Neural cell (in vitro differentiated cells): Measurements from ENCODE around the gene COL23A1. TPM values are rescaled to one million over a fixed set of nuclear protein-coding genes. Genes with fewer than 3 reads are reported as not detected.

Experiments
- H2AFZ ChIP-seq: fragments of 200-600, 300-800 bp; sonication (generic), shearing (Covaris generic); 2 replicates; pipeline ENCODE4 v1.6.0; 2014; ENCODE audit warnings: low read depth, mild to moderate bottlenecking, antibody characterized with exemption, low read length, moderate library complexity
- H3F3A ChIP-seq: fragments of 200-600 bp; shearing (Covaris generic); 2 replicates; pipeline ENCODE4 v1.6.1; 2016; ENCODE audit warnings: mild to moderate bottlenecking, moderate library complexity, mixed read lengths, antibody characterized with exemption, low read length; ENCODE audit not compliant: insufficient read depth, poor library complexity, severe bottlenecking
- H3K27ac ChIP-seq: fragments of 200-600, 300-800 bp; sonication (generic), shearing (Covaris generic); 2 replicates; pipeline ENCODE4 v1.5.1; 2014; ENCODE audit warnings: mild to moderate bottlenecking, low read length, moderate library complexity
- H3K27me3 ChIP-seq: fragments of 300-800, 200-600 bp; sonication (generic), shearing (Covaris generic); 2 replicates; pipeline ENCODE4 v1.6.0; 2014; ENCODE audit warnings: mild to moderate bottlenecking, low read depth, low read length, moderate library complexity; ENCODE audit not compliant: insufficient read depth
- H3K36me3 ChIP-seq: fragments of 300-800, 200-600 bp; sonication (generic), shearing (Covaris generic); 2 replicates; pipeline ENCODE4 v1.5.1; 2014; ENCODE audit warnings: mild to moderate bottlenecking, antibody characterized with exemption, low read length, moderate library complexity; ENCODE audit not compliant: insufficient read depth
- H3K4me2 ChIP-seq: fragments of 300-800, 200-600 bp; sonication (generic), shearing (Covaris generic); 2 replicates; pipeline ENCODE4 v1.6.0; 2014; ENCODE audit warnings: mild to moderate bottlenecking, low read length
- H3K4me3 ChIP-seq: fragments of 300-800, 200-600 bp; sonication (generic), shearing (Covaris generic); 2 replicates; pipeline ENCODE4 v1.5.1; 2014; ENCODE audit warnings: mild to moderate bottlenecking, low read length, moderate library complexity
- H3K79me2 ChIP-seq: fragments of 200-600 bp; shearing (Covaris generic); replicated peaks from 2 replicates; pipeline ENCODE4 v1.6.0; 2014; ENCODE audit warnings: mild to moderate bottlenecking, low read length, moderate library complexity; ENCODE audit not compliant: insufficient read depth
- H3K9ac ChIP-seq: fragments of 300-800, 200-600 bp; sonication (generic), shearing (Covaris generic); 2 replicates; pipeline ENCODE4 v1.6.1; 2016; ENCODE audit warnings: mild to moderate bottlenecking, low read length, mixed read lengths
- H3K9me2 ChIP-seq: fragments of 200-600 bp; shearing (Covaris generic); 2 replicates; pipeline ENCODE4 v1.6.1; 2016; ENCODE audit warnings: mild to moderate bottlenecking, low read length, mixed read lengths; ENCODE audit not compliant: insufficient read depth
- H3K9me3 ChIP-seq: fragments of 200-600, 300-800 bp; sonication (generic), shearing (Covaris generic); 2 replicates; pipeline ENCODE4 v1.6.1; 2016; ENCODE audit warnings: mild to moderate bottlenecking, mixed run types, low read length, moderate library complexity, mixed read lengths
- H4K20me1 ChIP-seq: fragments of 200-600 bp; shearing (Covaris generic); 2 replicates; pipeline ENCODE4 v1.6.1; 2016; ENCODE audit warnings: mild to moderate bottlenecking, mixed run types; ENCODE audit not compliant: insufficient read depth
- EP300 ChIP-seq: fragments of 450-650 bp; conservative IDR thresholded peaks from 2 replicates; pipeline ENCODE4 v1.6.1; 2014; ENCODE audit warnings: antibody characterized with exemption, mild to moderate bottlenecking, moderate library complexity; ENCODE audit not compliant: poor library complexity, severe bottlenecking
- EZH2 ChIP-seq: fragments of 200-600, 300-800 bp; shearing (Covaris generic), sonication (generic); IDR thresholded peaks from 2 replicates; pipeline ENCODE4 v1.6.1; 2014; ENCODE audit warnings: antibody characterized with exemption, low read length, borderline replicate concordance, mild to moderate bottlenecking; ENCODE audit not compliant: insufficient read depth, poor library complexity, severe bottlenecking
- MXI1 ChIP-seq: fragments of 450-650 bp; conservative IDR thresholded peaks from 2 replicates; pipeline ENCODE4 v1.6.1; 2014; ENCODE audit warnings: antibody characterized with exemption, mild to moderate bottlenecking; ENCODE audit not compliant: poor library complexity, severe bottlenecking
- POLR2AphosphoS5 ChIP-seq: IDR thresholded peaks from 2 replicates; pipeline ENCODE4 v1.6.1; 2012
- RAD21 ChIP-seq: fragments of 450-650 bp; conservative IDR thresholded peaks from 2 replicates; pipeline ENCODE4 v1.6.1; 2014; ENCODE audit warnings: antibody characterized with exemption, mild to moderate bottlenecking, moderate library complexity
- SMC3 ChIP-seq: fragments of 450-650 bp; conservative IDR thresholded peaks from 2 replicates; pipeline ENCODE4 v1.6.1; 2014; ENCODE audit warnings: antibody characterized with exemption, mild to moderate bottlenecking, moderate library complexity; ENCODE audit not compliant: poor library complexity
- TAF1 ChIP-seq: IDR thresholded peaks from 2 replicates; pipeline ENCODE4 v1.6.1; 2012; ENCODE audit warnings: low read depth
- polyA plus RNA-seq: library from polyadenylated mRNA; depleted of rRNA; stranded (reverse); fragments of >200 nt; gene quantifications from 2 replicates; pipeline ENCODE4 v1.2.3, GENCODE V29; 2014
- TF ChIP-seq, protein P1 (sequence below): fragments of 450-650 bp; IDR thresholded peaks from 2 replicates; pipeline ENCODE4 v1.5.1; 2014; ENCODE audit warnings: antibody characterized with exemption, mild to moderate bottlenecking, moderate library complexity; ENCODE audit not compliant: poor library complexity, severe bottlenecking
- TF ChIP-seq, protein P2 (sequence below): IDR thresholded peaks from 2 replicates; pipeline ENCODE4 v1.6.1; 2012; ENCODE audit warnings: borderline replicate concordance

COL23A1 gene
- polyA plus RNA-seq, 1 donor from 2014 or later = not detected

DNA sequence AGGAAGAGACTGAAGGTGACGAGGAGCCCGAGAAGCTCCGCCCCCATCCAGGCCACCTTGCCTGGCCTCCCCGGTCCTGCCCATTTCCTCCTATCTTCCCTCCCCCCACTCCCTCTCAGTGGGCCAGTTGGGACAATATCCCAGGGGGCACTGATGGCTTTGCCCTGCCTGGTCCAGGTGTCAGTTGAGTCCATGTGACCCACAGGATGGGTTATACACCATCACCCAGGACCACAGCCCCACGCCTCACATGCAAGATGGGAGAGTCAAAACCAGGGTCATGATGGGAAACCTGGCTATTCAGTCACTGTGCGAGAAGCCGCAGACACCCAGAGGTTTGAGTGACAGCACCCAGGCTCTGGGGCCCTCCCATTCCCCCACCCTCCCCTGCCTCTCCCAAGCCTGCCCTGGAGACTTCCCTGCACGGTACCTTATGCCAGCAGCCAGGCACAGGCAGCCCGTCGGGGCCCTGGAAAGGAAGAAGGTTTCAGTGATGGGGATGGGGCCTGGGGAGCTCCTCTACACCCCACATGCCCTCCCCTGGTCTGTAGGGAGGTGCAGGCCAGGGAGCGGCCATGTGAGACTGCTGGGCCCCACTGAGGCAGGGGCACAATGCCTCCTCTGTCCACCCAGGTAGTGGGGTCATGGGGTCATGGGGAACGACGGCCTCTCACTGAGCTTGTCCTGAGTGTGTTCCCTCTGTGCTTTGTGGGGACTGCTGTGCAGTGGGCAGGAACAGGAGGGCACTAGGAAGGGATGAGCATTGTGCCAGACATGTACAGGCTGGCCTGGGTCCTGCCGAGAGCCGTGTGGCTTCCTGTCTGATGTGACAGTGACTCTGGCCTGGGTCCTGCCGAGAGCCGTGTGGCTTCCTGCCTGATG lies 351.2 kb downstream of the COL23A1 start:
- no peak overlapping the region for H2AFZ ChIP-seq
- H3K9me2 ChIP-seq = no peaks in the 10 kb centered on the region
- no peak overlapping the region for H3K4me3 ChIP-seq
- no peak overlapping the region for H3K4me2 ChIP-seq
- no peaks in the 10 kb centered on the region for H3F3A ChIP-seq
- no peaks in the 10 kb centered on the region for H3K79me2 ChIP-seq
- H4K20me1 ChIP-seq = no peaks in the 10 kb centered on the region
- TF ChIP-seq POLR2AphosphoS5 (no peak), RAD21 (no peak), EP300 (no peak), EZH2 (no peak), MXI1 (no peak), TAF1 (no peak)
- H3K27ac ChIP-seq = no peak overlapping the region
- H3K36me3 ChIP-seq = no peaks in the 10 kb centered on the region
- no peaks in the 10 kb centered on the region for H3K27me3 ChIP-seq
- H3K9ac ChIP-seq = no peak overlapping the region
- no peaks in the 10 kb centered on the region for H3K9me3 ChIP-seq

DNA sequence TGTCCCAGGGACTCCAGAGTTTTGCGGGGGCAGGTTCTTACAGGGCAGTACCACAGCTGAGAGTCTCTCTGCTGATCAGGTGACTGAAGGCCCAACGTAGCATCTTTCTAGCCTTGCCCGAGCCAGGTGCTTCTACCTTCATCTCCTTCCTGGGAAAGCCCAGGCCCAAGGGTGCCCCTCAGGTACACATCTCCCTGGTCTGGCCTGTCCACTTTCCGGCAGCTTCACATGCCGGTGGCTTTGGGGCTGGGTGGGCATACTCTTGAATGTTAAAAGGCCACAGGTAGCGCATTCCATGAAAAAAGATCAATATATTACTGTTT lies 351.9 kb downstream of the COL23A1 start:
- Histone ChIP-seq H2AFZ (no peak overlapping the region), H3K27ac (no peak overlapping the region), H3K36me3 (no peaks in the 10 kb centered on the region), H3K4me2 (no peak overlapping the region), H3K9me3 (no peaks in the 10 kb centered on the region), H3K9me2 (no peaks in the 10 kb centered on the region), H4K20me1 (no peaks in the 10 kb centered on the region), H3K9ac (no peak overlapping the region), H3K4me3 (no peak overlapping the region), H3K27me3 (no peaks in the 10 kb centered on the region), H3F3A (no peaks in the 10 kb centered on the region), H3K79me2 (no peaks in the 10 kb centered on the region)
- TF ChIP-seq MXI1 (no peak), EZH2 (no peak), POLR2AphosphoS5 (no peak), TAF1 (no peak), SMC3 (no peak), EP300 (no peak), RAD21 (no peak)
- TF ChIP-seq, protein P1, sequence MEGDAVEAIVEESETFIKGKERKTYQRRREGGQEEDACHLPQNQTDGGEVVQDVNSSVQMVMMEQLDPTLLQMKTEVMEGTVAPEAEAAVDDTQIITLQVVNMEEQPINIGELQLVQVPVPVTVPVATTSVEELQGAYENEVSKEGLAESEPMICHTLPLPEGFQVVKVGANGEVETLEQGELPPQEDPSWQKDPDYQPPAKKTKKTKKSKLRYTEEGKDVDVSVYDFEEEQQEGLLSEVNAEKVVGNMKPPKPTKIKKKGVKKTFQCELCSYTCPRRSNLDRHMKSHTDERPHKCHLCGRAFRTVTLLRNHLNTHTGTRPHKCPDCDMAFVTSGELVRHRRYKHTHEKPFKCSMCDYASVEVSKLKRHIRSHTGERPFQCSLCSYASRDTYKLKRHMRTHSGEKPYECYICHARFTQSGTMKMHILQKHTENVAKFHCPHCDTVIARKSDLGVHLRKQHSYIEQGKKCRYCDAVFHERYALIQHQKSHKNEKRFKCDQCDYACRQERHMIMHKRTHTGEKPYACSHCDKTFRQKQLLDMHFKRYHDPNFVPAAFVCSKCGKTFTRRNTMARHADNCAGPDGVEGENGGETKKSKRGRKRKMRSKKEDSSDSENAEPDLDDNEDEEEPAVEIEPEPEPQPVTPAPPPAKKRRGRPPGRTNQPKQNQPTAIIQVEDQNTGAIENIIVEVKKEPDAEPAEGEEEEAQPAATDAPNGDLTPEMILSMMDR = no peak
- TF ChIP-seq, protein P2, sequence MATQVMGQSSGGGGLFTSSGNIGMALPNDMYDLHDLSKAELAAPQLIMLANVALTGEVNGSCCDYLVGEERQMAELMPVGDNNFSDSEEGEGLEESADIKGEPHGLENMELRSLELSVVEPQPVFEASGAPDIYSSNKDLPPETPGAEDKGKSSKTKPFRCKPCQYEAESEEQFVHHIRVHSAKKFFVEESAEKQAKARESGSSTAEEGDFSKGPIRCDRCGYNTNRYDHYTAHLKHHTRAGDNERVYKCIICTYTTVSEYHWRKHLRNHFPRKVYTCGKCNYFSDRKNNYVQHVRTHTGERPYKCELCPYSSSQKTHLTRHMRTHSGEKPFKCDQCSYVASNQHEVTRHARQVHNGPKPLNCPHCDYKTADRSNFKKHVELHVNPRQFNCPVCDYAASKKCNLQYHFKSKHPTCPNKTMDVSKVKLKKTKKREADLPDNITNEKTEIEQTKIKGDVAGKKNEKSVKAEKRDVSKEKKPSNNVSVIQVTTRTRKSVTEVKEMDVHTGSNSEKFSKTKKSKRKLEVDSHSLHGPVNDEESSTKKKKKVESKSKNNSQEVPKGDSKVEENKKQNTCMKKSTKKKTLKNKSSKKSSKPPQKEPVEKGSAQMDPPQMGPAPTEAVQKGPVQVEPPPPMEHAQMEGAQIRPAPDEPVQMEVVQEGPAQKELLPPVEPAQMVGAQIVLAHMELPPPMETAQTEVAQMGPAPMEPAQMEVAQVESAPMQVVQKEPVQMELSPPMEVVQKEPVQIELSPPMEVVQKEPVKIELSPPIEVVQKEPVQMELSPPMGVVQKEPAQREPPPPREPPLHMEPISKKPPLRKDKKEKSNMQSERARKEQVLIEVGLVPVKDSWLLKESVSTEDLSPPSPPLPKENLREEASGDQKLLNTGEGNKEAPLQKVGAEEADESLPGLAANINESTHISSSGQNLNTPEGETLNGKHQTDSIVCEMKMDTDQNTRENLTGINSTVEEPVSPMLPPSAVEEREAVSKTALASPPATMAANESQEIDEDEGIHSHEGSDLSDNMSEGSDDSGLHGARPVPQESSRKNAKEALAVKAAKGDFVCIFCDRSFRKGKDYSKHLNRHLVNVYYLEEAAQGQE = no peak
